ENCODE data around the gene HLTF.
"Not testable (repeated sequence)": the region's sequence is repeated elsewhere in the genome, so short reads cannot be mapped to it uniquely, and the experiment has no call there.

Gene HLTF

DNA sequence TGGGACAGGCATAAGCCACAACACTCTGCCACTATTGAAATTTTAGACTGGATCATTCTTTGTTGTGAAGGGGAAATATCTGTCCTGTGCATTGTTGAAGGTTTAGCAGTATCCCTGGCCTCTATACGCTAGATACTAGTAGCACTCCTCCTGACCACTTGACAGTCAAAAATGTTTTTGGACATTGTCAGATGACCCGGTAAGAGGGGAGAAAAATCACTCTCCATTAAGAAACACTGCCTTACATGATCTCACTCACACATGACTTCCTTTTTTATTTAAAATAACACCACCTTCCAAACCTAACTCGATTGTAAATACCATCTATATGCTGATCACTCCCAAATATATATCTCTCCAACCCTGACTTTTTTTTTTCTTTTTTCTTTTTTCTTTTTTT lies 15.3 kb upstream of the HLTF start:
- H3K9me3 ChIP-seq (ENCODE audit: low read length), result no peaks in the 10 kb centered on the region
- no peaks in the 10 kb centered on the region for H3K27me3 ChIP-seq (ENCODE audit: insufficient read depth, low read length)
- no peaks in the 10 kb centered on the region for H3K4me1 ChIP-seq (ENCODE audit: insufficient read depth, low read length)
- H3K36me3 ChIP-seq (ENCODE audit: insufficient read depth, low read length), result no peaks in the 10 kb centered on the region
- H3K4me3 ChIP-seq (ENCODE audit: low read length), result no peak overlapping the region
- no peak overlapping the region for H2AFZ ChIP-seq (ENCODE audit: low read depth, low read length)

GRCh38 chr3:149101154-149101553 lies 14.8 kb upstream of the HLTF start:
- Histone ChIP-seq H3K27me3 (ENCODE audit: insufficient read depth, low read length) (no peaks in the 10 kb centered on the region), H2AFZ (ENCODE audit: low read depth, low read length) (no peak overlapping the region), H3K4me1 (ENCODE audit: insufficient read depth, low read length) (no peaks in the 10 kb centered on the region), H3K36me3 (ENCODE audit: insufficient read depth, low read length) (no peaks in the 10 kb centered on the region), H3K9me3 (ENCODE audit: low read length) (no peaks in the 10 kb centered on the region), H3K4me3 (ENCODE audit: low read length) (no peak overlapping the region)

DNA sequence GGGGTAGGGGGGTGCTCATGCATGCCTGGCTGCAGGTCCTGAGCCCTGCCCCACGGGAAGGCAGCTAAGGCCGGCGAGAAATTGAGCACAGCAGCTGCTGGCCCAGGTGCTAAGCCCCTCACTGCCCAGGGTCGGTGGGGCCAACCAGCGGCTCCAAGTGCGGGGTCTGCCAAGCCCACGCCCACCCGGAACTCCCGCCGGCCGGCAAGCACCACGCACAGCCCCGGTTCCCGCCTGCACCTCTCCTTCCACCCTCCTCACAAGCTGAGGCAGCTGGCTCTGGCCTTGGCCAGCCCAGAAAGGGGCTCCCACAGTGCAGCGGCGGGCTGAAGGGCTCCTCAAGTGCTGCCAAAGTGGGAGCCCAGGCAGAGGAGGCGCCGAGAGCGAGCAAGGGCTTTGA lies 11.7 kb upstream of the HLTF start:
- not testable (repeated sequence) for H3K4me3 ChIP-seq (ENCODE audit: low read length); H3K4me1 ChIP-seq (ENCODE audit: insufficient read depth, low read length); H3K36me3 ChIP-seq (ENCODE audit: insufficient read depth, low read length); H3K9me3 ChIP-seq (ENCODE audit: low read length); H2AFZ ChIP-seq (ENCODE audit: low read depth, low read length); H3K27me3 ChIP-seq (ENCODE audit: insufficient read depth, low read length)

DNA sequence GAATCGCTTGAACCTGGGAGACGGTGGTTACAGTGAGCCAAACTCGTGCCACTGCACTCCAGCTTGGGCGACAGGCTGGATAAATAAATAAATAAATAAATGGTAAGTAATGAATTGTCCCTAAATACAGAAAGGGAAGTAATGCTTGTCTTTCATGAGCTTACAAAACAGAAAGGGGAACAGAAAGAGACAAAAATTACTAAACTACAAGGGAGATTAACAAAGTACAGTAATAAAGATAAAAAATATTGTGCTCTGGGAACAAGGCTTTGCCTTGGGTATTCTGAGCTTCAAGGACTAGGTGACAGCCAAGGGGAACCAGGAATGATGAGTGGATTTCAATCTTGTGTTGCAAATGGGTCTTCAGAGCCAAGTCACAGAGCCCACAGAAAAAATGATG lies 9.2 kb upstream of the HLTF start:
- Histone ChIP-seq H3K27me3 (ENCODE audit: insufficient read depth, low read length) (no peaks in the 10 kb centered on the region), H3K4me1 (ENCODE audit: insufficient read depth, low read length) (no peaks in the 10 kb centered on the region), H3K36me3 (ENCODE audit: insufficient read depth, low read length) (no peaks in the 10 kb centered on the region), H3K9me3 (ENCODE audit: low read length) (no peaks in the 10 kb centered on the region), H3K4me3 (ENCODE audit: low read length) (no peak overlapping the region), H2AFZ (ENCODE audit: low read depth, low read length) (no peak overlapping the region)

DNA sequence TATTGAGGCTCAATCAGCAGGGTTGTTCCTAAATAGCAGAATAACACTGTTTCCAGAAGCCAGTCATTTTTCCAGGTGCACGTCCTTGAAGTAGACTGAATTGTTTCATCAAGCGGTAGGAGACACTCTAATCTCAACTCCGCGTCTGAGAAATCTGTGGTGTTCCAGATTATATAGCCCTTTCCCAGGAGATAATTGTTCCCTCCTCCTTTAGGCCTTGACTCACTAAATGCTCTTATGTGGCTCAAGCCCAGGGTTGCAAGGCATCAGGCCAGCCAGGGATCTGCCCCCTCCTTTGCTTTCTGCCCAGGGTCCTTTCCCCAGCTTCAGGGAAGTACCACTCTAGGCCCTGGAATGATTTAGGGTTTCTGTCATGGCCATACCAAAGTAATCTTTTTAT lies 5.7 kb upstream of the HLTF start:
- H3K4me3 ChIP-seq (ENCODE audit: low read length), result no peak overlapping the region
- H3K27me3 ChIP-seq (ENCODE audit: insufficient read depth, low read length), result no peaks in the 10 kb centered on the region
- H2AFZ ChIP-seq (ENCODE audit: low read depth, low read length), result no peak overlapping the region
- H3K9me3 ChIP-seq (ENCODE audit: low read length), result no peaks in the 10 kb centered on the region
- H3K36me3 ChIP-seq (ENCODE audit: insufficient read depth, low read length), result no peaks in the 10 kb centered on the region
- no peaks in the 10 kb centered on the region for H3K4me1 ChIP-seq (ENCODE audit: insufficient read depth, low read length)

DNA sequence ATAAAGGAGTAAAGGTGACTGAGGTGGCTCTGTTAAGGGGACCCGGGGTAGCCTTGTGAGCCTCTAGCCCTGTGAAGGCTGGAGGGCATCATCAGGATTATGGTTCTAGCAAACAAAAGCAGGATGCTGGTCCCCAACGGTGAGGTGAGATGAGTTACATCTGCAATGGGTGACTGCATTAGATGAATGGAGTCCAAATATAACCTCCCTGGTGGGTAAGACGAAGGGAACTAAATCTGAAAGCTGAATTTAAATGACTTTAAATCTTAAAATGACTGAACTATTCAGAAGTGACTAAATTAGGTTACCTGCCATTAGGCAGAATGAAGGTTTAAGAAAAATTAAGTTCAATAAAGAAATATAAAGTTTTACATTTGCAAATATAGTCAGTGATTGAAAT lies 4.6 kb upstream of the HLTF start:
- Histone ChIP-seq H3K4me1 (ENCODE audit: insufficient read depth, low read length) (no peaks in the 10 kb centered on the region), H3K27me3 (ENCODE audit: insufficient read depth, low read length) (no peaks in the 10 kb centered on the region), H2AFZ (ENCODE audit: low read depth, low read length) (no peak overlapping the region), H3K36me3 (ENCODE audit: insufficient read depth, low read length) (no peaks in the 10 kb centered on the region), H3K9me3 (ENCODE audit: low read length) (no peaks in the 10 kb centered on the region), H3K4me3 (ENCODE audit: low read length) (no peak overlapping the region)

GRCh38 chr3:149090461-149090860 lies 4.1 kb upstream of the HLTF start:
- Histone ChIP-seq H3K4me1 (ENCODE audit: insufficient read depth, low read length) (no peaks in the 10 kb centered on the region), H3K36me3 (ENCODE audit: insufficient read depth, low read length) (no peaks in the 10 kb centered on the region), H3K4me3 (ENCODE audit: low read length) (no peak overlapping the region), H3K27me3 (ENCODE audit: insufficient read depth, low read length) (no peaks in the 10 kb centered on the region), H2AFZ (ENCODE audit: low read depth, low read length) (no peak overlapping the region), H3K9me3 (ENCODE audit: low read length) (no peaks in the 10 kb centered on the region)

DNA sequence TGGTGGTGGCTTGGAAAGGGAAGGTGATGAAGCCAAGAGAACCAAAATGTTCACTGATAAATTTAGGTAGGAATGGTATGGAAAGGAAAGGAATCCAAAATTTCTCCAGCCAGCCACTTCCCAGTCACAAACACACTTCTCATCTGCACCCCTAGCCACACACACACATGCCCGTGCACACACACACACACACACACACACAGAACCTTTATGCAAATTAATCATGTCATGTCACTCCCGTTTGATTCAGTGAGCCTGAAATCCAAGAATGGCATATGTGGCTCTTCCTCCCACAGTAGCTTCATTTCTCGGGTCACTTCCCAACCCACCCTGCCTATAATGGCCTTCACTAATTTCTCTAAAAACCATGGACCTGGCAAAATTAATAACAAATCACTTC lies 3.1 kb upstream of the HLTF start:
- H3K36me3 ChIP-seq (ENCODE audit: insufficient read depth, low read length), result peaks cover 3% of the 10 kb centered on the region
- H3K27me3 ChIP-seq (ENCODE audit: insufficient read depth, low read length), result no peaks in the 10 kb centered on the region
- no peaks in the 10 kb centered on the region for H3K9me3 ChIP-seq (ENCODE audit: low read length)
- H3K4me1 ChIP-seq (ENCODE audit: insufficient read depth, low read length), result peaks cover 8% of the 10 kb centered on the region
- H2AFZ ChIP-seq (ENCODE audit: low read depth, low read length), result no peak overlapping the region
- no peak overlapping the region for H3K4me3 ChIP-seq (ENCODE audit: low read length)

DNA sequence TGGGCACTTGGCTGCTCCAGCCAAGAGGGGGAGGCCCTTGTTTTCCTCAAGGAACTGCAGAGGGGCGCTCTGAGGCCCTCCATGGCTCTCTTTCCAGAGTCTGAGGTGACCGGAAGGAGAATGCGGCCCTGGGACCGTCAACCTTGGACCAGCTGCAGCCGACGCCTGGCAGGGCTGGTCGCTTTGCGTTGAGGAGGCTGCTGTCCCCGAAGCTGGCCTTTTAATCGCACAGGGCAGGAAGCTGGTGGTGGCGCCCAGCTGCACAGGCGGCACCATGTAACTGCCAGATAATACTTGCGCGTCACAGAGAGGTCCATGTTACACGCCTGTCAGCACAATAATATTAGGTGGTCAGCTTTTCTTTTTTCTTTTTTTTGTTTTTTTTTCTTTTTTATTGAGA lies 875 bp upstream of the HLTF start:
- H3K36me3 ChIP-seq (ENCODE audit: insufficient read depth, low read length), result peaks cover 20% of the 10 kb centered on the region

GRCh38 chr3:149085828-149086231 lies 503 bp downstream of the HLTF start:
- Histone ChIP-seq H2AFZ (ENCODE audit: low read depth, low read length) (peak overlapping the region; percentile 83), H3K4me1 (ENCODE audit: insufficient read depth, low read length) (peaks cover 9% of the 10 kb centered on the region), H3K27me3 (ENCODE audit: insufficient read depth, low read length) (no peaks in the 10 kb centered on the region), H3K9me3 (ENCODE audit: low read length) (no peaks in the 10 kb centered on the region), H3K4me3 (ENCODE audit: low read length) (peak overlapping the region; percentile 81), H3K36me3 (ENCODE audit: insufficient read depth, low read length) (peaks cover 30% of the 10 kb centered on the region)

More for the DNA sequence above, 875 bp upstream of the HLTF start:
- Histone ChIP-seq H2AFZ (ENCODE audit: low read depth, low read length) (no peak overlapping the region), H3K4me3 (ENCODE audit: low read length) (no peak overlapping the region), H3K27me3 (ENCODE audit: insufficient read depth, low read length) (no peaks in the 10 kb centered on the region), H3K4me1 (ENCODE audit: insufficient read depth, low read length) (peaks cover 9% of the 10 kb centered on the region), H3K9me3 (ENCODE audit: low read length) (no peaks in the 10 kb centered on the region)

GRCh38 chr3:149081772-149082171 lies 4.6 kb downstream of the HLTF start:
- peaks cover 9% of the 10 kb centered on the region for H3K4me1 ChIP-seq (ENCODE audit: insufficient read depth, low read length)
- no peak overlapping the region for H2AFZ ChIP-seq (ENCODE audit: low read depth, low read length)
- H3K4me3 ChIP-seq (ENCODE audit: low read length), result no peak overlapping the region
- peaks cover 48% of the 10 kb centered on the region for H3K36me3 ChIP-seq (ENCODE audit: insufficient read depth, low read length)
- H3K27me3 ChIP-seq (ENCODE audit: insufficient read depth, low read length), result no peaks in the 10 kb centered on the region
- peaks cover 5% of the 10 kb centered on the region for H3K9me3 ChIP-seq (ENCODE audit: low read length)

GRCh38 chr3:149080699-149081091 lies 5.6 kb downstream of the HLTF start:
- Histone ChIP-seq H3K4me1 (ENCODE audit: insufficient read depth, low read length) (peaks cover 9% of the 10 kb centered on the region), H3K27me3 (ENCODE audit: insufficient read depth, low read length) (no peaks in the 10 kb centered on the region), H3K9me3 (ENCODE audit: low read length) (peaks cover 5% of the 10 kb centered on the region), H3K36me3 (ENCODE audit: insufficient read depth, low read length) (peaks cover 49% of the 10 kb centered on the region), H2AFZ (ENCODE audit: low read depth, low read length) (no peak overlapping the region), H3K4me3 (ENCODE audit: low read length) (no peak overlapping the region)

DNA sequence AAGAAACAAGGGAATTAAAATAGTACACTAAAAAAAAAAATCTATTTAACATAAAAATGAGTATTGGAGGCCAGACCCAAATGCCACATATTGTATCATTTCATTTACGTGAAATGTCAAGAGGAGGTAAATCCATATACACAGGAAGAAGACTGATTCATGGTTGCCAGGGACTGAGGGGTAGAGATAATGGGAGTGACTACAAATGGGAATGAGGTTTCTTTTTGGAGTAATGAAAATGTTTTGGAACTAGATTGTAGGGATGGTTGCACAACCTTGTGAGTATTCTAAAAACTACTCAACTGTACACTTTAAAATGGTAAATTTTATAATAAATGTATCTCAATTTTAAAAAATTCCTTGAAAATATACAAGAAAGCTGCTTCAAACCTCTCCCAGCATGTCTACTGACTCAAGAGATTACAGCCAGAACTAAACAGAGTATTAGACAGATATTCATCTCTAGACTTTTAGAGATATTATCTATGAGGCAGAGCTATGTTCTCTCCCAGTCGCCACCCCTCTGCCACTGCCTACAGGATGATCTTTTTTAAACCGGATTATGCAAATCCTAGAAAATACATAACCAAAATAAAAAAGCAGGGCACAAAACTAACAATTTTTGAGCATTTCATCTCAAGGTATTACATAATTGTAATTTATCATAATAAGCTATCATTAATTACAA lies 6.2 kb downstream of the HLTF start:
- Histone ChIP-seq H3K36me3 (ENCODE audit: insufficient read depth, low read length) (peaks cover 55% of the 10 kb centered on the region), H2AFZ (ENCODE audit: low read depth, low read length) (no peak overlapping the region)

GRCh38 chr3:149077628-149078027 lies 8.7 kb downstream of the HLTF start:
- no peak overlapping the region for H2AFZ ChIP-seq (ENCODE audit: low read depth, low read length)
- no peaks in the 10 kb centered on the region for H3K27me3 ChIP-seq (ENCODE audit: insufficient read depth, low read length)
- no peaks in the 10 kb centered on the region for H3K4me1 ChIP-seq (ENCODE audit: insufficient read depth, low read length)
- H3K36me3 ChIP-seq (ENCODE audit: insufficient read depth, low read length), result peaks cover 62% of the 10 kb centered on the region
- no peak overlapping the region for H3K4me3 ChIP-seq (ENCODE audit: low read length)
- H3K9me3 ChIP-seq (ENCODE audit: low read length), result peaks cover 5% of the 10 kb centered on the region

More for the DNA sequence above, 6.2 kb downstream of the HLTF start:
- Histone ChIP-seq H3K4me1 (ENCODE audit: insufficient read depth, low read length) (peaks cover 9% of the 10 kb centered on the region), H3K9me3 (ENCODE audit: low read length) (peaks cover 5% of the 10 kb centered on the region), H3K4me3 (ENCODE audit: low read length) (no peak overlapping the region), H3K27me3 (ENCODE audit: insufficient read depth, low read length) (no peaks in the 10 kb centered on the region)

All from neuron (in vitro differentiated cells).